Measurements from ENCODE around the gene PTGFR. TPM values are rescaled to one million over a fixed set of nuclear protein-coding genes. Genes with fewer than 3 reads are reported as not detected.

Gene PTGFR
- total RNA-seq, 1 donor from 2014 or later = 0.35 TPM

DNA sequence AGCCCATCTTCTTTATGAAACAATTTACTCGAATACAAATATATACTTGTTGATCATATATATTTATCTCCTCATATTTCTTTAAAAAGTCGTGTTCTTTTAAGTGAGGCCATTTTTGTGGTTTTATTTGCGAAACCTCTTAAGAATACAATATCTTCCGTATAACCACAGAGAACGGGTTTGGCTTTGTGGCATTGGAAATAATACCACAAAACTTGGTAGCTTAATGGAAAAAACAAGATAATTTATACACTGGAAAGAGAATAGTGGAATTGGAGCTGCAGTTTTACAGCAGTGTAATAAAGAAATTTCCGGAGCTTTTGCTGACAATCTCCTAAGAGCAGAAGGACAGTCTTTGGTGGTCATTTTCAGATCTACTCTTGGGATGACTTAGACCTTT lies 29.4 kb downstream of the PTGFR start:
- no peak for DNase-seq (ENCODE audit: extremely low read depth, low read depth, low spot score)

DNA sequence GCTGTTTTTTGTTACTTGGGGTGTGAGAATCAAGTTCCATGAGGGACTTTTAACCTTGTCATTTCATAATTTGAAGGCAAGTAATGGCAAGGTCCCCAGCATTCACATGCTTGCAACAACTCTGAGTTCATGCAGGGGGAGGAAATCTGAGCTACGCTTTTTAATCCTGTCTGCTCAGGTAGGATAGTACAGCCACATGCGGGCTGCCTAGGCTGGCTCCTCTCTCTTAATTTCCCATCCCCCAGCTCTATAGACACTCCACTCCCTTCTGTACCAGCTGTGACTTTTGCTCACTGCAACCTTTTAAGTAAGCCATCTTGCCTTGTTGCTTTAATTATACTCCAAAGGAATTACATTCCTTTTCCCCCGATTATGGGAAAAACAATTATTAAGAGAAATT lies 30.1 kb downstream of the PTGFR start:
- no peak for DNase-seq (ENCODE audit: extremely low read depth, low read depth, low spot score)

DNA sequence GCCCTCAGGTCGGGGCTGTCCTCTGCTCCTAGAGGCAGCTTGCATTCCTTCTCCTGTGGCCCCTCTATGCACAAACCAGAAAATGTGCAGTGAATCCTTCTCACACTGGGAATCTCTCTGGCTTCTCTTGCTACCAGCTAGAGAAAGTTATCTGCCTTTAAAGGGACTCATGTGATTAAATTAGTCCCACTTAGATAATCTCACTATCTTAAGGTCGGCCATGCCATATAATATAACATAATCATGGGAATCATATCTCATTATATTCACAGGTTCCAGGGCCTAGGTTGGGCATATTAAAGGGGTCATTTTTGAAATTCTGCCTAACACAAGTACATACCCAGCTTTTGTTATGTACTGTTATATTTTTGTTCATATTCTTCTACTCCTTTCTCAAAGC lies 31.4 kb downstream of the PTGFR start:
- no peak for DNase-seq (ENCODE audit: extremely low read depth, low read depth, low spot score)

DNA sequence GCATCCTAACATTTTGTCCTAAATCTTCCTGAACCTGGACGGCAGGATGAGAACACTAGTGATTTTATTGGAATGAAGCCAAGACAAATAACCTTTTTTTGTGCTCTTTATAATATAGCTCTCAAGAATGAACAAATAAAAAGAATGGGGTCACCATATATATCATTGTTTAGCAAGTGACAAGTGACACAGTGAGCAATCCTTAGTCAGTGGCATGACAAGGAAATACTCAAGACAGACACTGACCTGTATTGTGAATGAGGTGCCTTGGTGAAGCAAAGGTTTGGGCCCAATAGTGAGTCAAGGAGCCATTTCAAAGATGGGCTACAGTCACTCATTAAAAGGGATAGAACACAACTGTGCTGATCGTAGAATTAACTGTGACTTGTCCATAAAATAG lies 35.7 kb downstream of the PTGFR start:
- no peak for DNase-seq (ENCODE audit: extremely low read depth, low read depth, low spot score)

DNA sequence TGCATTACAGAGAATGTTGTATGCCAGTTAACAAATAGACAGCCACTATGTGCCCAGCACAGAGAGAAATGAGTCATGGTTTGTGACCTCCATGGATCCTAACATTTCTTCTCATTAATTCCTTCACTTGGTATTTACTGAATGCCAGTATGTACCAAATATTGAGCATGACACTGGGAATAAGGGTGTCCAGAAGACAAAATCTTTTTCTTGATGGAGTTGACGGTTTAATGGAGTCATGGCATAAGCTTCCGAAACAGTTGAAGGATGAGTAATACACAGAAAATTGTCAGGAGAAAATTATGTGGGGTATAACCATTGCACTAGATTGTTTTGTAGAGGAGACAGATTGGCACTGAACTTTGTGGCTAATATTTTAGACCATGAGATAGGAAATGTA lies 36.9 kb downstream of the PTGFR start:
- no peak for DNase-seq (ENCODE audit: extremely low read depth, low read depth, low spot score)

DNA sequence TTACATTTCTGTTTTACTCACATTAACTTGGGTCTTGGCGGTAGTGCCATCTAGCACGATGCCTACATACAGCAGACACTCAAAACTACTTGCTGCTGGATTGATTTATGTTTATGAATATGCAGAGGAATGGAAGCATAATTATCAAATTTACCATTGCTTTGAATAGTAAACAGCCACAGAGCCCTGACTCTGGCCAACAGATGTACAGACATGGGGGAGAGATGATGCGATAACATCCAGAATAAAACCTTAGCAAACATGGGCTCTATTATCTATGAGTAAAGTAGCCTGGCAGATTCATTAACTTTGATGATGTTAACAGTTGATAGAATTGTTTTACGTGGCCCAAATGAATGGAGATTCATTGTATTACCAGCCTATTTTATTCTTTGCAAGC lies 42.8 kb downstream of the PTGFR start:
- no peak for DNase-seq (ENCODE audit: extremely low read depth, low read depth, low spot score)

DNA sequence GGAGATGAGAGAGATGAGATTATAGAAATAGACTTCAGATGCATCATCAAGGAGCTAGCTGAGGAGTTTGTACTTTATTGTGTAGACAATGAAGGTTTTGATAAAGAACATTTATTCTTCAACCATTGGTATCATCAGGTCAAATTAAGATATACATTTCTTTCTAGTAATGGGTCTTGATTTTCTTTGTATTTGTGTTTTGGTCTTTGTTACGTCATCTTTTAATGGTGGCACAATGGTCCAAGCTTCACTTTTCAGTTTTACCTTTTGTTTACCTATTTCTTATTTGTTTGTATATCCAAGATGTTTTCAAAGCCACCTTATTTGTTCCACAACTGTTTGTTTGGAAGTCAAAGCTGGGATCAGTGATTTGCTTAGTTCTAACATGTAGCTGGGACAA lies 44.5 kb downstream of the PTGFR start:
- DNase-seq (ENCODE audit: extremely low read depth, low read depth, low spot score) = no peak

DNA sequence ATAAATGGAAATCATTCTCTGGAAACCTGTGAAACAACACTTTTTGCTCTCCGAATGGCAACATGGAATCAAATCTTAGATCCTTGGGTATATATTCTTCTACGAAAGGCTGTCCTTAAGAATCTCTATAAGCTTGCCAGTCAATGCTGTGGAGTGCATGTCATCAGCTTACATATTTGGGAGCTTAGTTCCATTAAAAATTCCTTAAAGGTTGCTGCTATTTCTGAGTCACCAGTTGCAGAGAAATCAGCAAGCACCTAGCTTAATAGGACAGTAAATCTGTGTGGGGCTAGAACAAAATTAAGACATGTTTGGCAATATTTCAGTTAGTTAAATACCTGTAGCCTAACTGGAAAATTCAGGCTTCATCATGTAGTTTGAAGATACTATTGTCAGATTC lies 45.7 kb downstream of the PTGFR start:
- DNase-seq (ENCODE audit: extremely low read depth, low read depth, low spot score) = no peak

DNA sequence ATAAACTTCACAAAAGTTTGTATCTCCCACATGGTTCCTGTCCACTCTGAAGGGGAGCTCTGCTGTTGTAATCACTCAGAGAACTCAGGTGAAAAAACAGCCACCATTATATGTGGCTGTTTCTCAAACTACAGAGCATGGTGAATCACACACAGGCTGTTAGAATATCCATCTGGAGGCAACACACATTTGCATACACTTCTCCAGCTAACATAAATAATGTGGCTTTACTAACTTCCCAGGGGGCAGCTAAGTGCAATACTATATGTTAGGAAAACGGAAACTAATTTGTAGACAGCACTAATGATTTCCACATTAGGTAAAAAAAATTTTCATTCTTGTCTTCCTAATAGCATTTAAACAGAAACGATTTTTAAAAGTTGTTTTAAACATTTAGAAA lies 49.3 kb downstream of the PTGFR start:
- DNase-seq (ENCODE audit: extremely low read depth, low read depth, low spot score) = no peak

DNA sequence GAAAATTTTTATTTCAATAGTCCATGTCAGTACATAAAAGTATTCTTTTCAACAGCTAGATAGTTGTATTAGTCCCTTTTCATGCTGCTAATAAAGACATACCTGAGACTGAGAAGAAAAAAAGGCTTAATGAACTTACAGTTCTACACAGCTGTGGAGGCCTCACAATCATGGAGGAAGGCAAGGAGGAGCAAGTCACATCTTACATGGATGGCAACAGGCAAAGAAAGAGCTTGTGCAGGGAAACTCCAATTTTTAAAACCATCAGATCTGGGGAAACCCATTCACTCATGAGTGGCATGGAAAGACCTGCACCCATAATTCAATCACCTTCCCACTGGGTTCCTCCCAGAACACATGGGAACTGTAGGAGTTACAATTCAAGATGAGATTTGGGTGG lies 50.7 kb downstream of the PTGFR start:
- no peak for DNase-seq (ENCODE audit: extremely low read depth, low read depth, low spot score)

DNA sequence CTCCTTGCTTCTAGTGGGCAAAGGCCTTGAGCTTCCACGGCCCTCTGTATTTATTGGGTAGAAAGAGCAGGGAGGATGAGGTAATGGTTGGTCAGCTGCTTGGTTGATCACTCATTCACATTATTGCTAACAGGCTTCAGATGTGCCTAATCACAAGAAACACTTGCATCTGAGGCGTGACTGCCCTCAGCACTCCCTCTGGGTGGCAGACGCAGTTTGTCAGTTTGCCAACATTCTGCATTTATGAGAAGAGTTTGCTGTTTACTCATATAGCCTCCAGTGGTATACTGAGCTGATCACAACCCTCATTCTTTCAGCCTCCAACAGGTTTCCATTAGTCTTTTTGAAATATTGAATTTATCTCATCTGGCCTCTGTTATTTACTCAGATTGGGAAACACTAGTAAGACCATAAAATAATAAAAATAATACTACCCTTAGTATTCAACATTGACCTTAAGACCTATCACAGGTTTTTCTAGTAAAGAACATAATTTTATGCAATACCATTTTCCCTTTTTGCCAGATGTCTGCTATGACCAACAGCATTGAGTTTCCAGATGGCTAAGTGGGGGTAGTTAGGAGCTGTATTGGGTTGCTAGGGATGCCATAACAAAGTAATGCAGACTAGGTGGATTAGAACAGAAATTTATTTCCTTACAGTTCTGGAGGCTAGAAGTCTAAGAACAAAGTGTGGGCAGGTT lies 53.3 kb downstream of the PTGFR start:
- DNase-seq (ENCODE audit: extremely low read depth, low read depth, low spot score) = no peak

DNA sequence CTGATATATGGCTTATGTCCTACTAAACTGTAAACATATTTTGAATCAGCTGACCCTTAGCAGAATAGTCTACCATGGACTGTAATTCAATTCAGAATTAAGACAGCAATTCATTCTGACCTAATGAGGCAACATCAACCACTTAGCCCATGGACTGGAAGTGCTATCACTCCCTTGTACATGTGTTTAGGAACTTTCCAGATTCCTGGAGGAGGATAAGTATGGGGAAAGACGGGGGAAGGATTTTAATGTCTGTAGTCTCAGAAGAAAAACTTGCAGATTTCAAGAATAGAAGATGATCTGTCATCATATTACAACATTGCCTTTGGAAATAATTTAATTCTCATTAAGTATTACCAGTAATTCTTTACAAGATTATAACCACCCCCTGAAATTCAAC lies 56.3 kb downstream of the PTGFR start:
- no peak for DNase-seq (ENCODE audit: extremely low read depth, low read depth, low spot score)

DNA sequence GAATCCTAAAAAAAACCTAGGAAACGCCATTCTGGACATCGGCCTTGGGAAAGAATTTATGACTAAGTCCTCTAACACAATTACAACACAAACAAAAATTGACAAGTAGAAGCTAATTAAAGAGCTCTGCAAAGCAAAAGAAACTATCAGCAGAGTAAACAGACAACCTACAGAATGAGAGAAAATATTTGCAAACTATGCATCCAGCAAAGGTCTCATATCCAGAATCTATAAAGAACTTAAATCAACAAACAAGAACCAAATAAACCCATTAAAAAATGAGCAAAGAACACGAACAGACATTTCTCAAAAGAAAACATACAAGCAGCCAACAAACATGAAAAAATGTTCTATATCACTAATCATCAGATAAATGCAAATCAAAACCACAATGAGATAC lies 58.6 kb downstream of the PTGFR start:
- no peak for DNase-seq (ENCODE audit: extremely low read depth, low read depth, low spot score)

DNA sequence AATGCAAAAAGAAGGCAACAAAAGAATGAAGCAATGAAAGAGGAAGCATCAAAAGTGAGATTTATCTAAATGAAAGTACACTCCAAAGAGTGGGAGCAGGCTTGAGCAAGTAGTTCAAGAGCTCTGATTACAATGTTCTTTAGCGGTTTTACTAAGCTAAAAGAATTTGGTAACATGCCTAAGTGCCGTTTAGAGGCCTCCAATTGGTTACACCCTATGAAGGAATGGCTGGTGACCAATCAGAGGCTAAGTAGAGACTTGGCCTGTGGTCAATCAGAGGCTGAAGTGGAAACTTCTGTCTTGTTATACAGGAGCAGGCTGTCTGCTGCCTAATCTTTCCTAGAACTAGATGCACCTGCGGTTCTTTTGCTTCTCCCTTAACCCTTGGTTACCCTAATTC lies 59.1 kb downstream of the PTGFR start:
- no peak for DNase-seq (ENCODE audit: extremely low read depth, low read depth, low spot score)

DNA sequence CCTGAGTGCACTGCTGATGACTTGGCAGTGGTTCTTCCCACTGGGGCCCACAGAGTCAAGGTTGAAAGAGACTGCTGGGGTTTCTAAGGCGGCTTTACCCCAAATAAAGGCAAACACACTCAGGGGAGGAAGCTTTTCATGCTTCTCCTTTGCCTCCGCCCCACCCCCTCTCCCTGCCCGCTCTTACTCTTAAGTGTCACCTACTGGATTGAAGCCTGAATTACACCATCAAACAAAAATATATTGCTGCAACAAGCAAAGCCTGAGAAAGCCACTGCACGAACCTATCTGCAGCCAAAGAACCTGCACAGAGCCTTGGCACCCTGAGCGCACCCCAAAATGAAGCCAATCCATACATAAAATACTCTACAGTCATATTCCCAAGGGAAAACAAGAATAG lies 63.1 kb downstream of the PTGFR start:
- DNase-seq (ENCODE audit: extremely low read depth, low read depth, low spot score) = no peak

DNA sequence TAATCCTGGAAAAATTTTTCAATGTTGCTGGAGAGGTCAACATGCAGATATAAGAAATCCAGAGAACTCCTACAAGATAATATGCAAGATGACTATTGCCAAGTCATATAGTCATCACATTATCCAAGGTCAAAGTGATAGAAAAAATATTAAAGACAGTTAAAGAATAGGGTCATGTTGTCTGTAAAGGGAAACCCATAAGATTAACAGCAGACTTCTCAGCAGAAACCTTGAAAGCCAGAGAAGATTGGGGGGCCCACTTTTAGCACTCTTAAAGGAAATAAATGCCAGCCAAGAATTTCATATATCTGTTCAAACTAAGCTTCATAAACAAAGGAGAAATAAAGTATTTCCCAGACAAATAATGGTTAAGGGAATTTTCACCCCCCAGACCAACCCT lies 64.1 kb downstream of the PTGFR start:
- DNase-seq (ENCODE audit: extremely low read depth, low read depth, low spot score) = no peak

DNA sequence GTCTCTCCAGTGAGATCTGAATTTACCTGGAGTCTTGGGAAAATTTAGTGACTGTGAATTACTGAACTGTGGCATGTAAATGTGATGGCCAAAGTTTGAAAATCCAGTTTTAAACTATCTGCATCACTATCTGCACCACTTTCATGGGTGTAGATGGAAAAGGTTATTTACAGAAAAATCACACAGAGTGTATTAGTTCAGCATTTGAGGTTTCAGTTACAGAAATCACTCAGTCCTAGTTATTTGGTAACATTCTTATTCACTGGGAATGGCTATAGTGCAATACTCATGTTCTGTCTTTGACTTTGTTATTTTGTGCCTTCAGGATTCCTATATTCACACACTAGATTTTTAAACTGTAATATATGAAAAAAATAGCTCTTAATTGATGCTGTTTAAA lies 68.9 kb downstream of the PTGFR start:
- DNase-seq (ENCODE audit: extremely low read depth, low read depth, low spot score) = no peak

DNA sequence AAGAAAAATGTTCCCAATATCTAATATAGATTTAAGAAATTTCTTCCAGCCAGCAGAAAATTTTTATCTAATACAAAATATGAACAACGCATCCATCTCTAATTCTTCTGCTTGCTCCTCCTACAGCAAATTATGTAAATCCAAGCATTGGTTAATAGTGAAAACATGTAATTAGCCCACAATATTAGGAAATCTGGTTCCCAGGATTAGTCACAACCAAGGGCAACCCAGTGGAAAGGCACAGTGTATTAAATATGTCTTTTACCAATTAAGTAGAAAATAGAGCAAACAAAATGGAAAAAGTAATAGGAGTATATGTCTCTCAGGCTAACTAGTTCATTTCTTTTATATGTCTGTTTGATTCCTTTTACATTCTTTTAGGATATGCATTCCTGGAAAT lies 70.0 kb downstream of the PTGFR start:
- no peak for DNase-seq (ENCODE audit: extremely low read depth, low read depth, low spot score)

DNA sequence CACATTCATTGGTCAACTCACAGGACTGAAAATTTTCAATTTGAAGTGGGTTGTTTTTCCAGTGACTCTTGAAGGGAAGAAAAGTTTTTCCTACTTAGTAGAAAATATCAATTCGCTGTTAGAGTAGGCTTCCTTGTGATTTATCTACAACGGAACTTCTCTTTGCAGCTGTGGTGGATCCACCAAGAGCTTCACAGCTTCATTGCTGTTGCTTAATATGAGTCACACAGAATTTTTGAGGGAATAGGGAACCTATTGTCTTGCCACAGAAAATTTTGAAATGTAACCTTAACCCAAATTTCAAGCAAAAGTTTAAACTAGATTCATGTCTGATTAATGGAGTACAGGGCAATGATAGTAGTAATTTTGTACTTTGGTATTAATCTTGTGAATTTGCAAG lies 71.1 kb downstream of the PTGFR start:
- DNase-seq (ENCODE audit: extremely low read depth, low read depth, low spot score) = no peak

DNA sequence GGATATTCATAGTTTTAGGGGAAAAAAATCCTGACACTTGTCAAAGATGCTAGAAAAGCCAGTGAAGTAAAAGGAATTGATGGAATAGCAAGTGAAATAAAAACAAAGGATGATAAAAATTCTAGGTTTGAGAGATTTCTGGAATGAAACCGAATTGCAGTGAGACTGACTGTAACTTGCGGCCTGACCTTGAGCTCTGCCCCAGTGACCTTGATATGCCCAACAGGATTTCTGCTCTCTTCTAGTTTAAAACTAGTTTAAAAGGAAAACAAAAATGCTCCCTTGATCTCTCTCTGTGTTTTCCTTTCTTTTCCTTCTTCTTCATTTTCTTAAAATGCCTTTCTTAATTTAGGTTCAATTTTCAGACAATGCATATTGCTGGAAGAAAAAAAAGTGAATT lies 74.6 kb downstream of the PTGFR start:
- DNase-seq (ENCODE audit: extremely low read depth, low read depth, low spot score) = no peak

DNA sequence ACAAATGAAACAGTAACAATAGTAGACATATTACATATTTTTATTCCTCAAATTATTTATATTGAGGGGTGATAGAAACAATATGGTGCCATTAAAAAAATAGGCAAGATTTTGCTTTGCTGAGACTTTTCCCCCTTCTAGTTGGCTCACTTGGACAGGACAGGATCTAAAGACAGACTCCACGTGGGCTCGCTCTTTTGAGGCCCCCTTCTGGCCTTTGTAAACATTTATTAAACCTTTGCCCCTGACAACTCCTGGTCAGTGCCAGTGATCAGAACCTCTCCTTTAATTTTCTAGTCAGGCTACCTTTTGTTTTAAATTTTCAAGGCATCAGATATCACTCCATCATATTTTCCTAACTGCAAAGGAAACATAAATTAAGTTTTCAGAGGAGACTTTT lies 79.8 kb downstream of the PTGFR start:
- no peak for DNase-seq (ENCODE audit: extremely low read depth, low read depth, low spot score)

DNA sequence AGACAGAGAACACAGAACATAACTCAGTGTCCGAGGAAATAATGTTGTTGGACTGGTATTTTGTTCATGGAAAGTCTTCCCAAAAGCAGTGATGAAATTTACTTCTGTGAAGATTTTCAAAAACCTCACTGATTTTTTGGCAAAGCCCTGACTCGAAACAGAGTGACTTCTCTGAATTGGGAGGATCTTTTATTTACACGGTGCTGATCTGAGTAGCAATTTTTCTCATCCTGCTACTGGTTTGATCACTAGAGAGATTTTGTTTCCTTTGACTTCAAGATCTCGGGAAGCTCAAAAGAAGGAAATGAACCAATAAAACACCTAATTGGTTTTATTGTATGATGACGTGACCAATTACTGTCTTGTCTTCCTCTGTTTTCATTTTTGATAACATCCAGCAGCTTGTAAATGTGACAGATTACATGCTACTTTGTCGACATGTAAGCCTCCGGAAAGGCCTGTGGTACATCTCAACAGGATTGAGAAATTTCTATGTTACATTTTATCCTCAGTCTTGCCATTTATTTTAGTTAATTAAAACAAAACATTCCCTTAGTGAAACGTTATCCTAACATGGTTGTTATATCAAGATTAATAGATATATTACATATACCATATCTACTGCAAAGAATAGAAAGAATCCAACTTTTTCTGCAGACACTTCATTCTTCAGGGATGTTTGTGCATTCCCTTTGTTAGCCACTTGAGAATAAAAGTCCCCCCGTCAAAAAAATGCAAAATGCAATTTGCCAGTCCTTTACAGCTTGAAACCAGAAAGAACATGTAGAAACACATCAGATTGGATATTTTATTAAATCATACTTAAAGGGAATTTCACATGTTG lies 86.7 kb downstream of the PTGFR start:
- DNase-seq (ENCODE audit: extremely low read depth, low read depth, low spot score) = no peak

DNA sequence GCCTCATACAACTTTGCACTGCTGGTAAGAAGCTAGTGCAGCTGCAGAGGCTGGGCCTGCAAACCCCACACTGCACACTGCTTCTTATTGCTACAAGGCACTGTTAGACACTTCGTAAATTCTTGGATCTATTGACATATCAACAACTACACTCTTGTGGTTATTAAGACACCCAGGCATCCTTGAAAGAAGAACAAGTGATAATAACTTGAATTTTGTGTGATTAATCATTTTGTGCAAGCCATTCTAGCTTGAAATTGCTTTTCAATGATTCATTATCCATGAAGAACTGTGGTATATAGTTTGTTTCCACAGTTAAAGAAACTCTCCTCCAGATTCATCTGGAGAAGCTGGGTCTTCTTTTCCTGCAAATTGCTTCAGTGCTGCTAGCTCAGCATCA lies 95.8 kb downstream of the PTGFR start:
- no peak for DNase-seq (ENCODE audit: extremely low read depth, low read depth, low spot score)
